ENCODE measurements around the gene PTPRU.

PTPRU gene

DNA sequence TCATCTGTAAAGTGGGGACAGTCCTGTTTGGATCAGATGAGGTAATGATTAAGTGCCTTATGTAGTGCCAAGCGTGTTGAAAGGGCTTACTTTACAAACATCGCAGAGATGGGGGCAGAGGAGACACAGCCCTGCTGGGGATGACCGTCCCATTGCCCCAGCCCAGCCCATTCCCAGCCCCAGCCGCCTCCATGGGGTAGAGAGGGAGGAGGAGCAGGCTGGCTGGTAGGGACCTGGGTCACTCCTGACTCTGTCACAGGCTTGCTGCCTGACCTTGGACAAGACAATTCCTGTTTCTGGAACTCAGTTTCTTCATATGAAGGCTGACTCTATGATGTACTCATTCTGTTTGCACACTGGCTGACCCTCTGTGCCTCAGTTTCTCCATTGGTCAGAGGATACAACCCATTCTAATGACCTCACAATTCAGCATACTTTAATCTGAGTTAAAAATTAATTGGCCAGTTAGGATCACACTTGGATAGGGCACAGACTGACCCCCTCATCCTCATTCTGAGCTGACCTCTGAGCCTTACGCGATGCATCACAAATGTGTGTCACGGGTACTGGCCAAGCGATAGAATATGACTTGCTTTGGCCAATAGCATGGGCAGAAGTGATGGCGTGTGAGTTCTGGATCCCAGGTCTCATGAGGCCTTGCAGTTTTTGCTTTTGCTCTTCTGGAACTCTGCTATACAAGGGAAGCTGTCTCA lies 91.1 kb downstream of the PTPRU start:
- Histone ChIP-seq H3K36me3 (no peaks in the 10 kb centered on the region), H3K27ac (no peak overlapping the region), H3K4me3 (ENCODE audit: low read depth in 1 of 2, low read length in 1 of 2) (no peak overlapping the region), H3K4me1 (ENCODE audit: control insufficient read depth in 1 of 2, insufficient read depth in 1 of 2, low read depth in 1 of 2, low read length in 1 of 2) (no peaks in the 10 kb centered on the region), H3K9me3 (no peaks in the 10 kb centered on the region), H3K27me3 (peaks cover 16% of the 10 kb centered on the region)
- TF ChIP-seq, protein P1, sequence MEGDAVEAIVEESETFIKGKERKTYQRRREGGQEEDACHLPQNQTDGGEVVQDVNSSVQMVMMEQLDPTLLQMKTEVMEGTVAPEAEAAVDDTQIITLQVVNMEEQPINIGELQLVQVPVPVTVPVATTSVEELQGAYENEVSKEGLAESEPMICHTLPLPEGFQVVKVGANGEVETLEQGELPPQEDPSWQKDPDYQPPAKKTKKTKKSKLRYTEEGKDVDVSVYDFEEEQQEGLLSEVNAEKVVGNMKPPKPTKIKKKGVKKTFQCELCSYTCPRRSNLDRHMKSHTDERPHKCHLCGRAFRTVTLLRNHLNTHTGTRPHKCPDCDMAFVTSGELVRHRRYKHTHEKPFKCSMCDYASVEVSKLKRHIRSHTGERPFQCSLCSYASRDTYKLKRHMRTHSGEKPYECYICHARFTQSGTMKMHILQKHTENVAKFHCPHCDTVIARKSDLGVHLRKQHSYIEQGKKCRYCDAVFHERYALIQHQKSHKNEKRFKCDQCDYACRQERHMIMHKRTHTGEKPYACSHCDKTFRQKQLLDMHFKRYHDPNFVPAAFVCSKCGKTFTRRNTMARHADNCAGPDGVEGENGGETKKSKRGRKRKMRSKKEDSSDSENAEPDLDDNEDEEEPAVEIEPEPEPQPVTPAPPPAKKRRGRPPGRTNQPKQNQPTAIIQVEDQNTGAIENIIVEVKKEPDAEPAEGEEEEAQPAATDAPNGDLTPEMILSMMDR (IDR thresholded peaks at IDR 0.05): no peak

DNA sequence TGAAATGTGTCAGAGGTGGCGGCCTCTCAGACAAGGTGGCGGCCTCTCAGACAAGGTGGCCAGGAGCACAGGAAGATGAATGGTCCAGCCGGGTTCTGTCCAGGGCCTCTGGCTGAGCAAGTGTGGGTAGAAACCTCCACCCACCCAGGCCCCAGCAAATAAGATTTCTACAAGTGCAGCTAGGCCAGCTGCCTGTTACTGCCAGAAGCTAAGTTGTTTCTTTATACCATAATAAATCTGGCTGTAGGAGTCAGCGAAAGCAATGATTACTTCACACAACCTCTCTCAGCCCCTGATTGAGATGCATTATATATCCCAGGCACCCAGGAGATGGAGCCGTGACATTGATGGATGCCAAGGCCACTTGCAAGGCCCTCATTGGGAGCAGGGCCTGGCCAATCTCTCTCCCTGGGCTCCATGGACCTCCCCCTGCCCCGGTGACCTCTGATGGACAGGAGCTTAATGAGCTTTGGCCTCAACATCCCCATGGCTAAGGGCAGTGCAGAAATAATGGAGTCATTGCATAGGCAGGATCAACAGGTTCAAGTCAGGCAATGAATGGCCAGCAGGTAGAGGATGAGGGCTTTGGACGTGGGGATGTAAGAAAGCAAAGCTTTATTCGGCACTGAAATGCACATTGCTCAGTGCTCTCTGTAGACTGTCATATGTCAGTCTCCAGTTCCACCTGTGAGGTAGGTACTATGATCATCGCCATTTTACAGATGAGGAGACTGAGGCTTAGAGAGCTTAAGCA lies 92.9 kb downstream of the PTPRU start:
- no peaks in the 10 kb centered on the region for H3K36me3 ChIP-seq
- H3K4me1 ChIP-seq (ENCODE audit: control insufficient read depth in 1 of 2, insufficient read depth in 1 of 2, low read depth in 1 of 2, low read length in 1 of 2): no peaks in the 10 kb centered on the region
- no peak overlapping the region for H3K27ac ChIP-seq
- peaks cover 29% of the 10 kb centered on the region for H3K27me3 ChIP-seq
- H3K9me3 ChIP-seq: no peaks in the 10 kb centered on the region
- no peak overlapping the region for H3K4me3 ChIP-seq (ENCODE audit: low read depth in 1 of 2, low read length in 1 of 2)
- TF ChIP-seq, protein P1 (IDR thresholded peaks at IDR 0.05): no peak

DNA sequence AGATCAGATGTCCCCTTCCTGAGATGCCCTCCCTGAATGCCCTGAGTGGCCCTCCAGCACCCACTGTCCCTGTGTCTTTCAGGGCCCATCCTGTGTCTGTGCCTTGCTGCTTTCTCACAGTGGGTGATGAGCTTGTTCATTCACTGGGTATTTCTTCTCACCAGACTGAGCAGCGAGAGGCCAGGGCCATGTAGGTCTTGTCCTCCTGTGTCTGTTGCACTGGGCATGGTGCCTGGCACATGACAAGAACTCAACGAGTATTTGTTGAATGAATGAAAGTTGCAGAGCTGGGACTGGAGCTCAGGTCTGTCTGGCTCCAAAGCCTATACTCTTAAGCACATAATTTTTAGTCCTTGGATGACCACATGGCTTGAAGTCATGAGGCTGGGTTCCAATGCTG lies 93.8 kb downstream of the PTPRU start:
- Histone ChIP-seq H3K4me3 (ENCODE audit: low read depth in 1 of 2, low read length in 1 of 2) (no peak overlapping the region), H3K4me1 (ENCODE audit: control insufficient read depth in 1 of 2, insufficient read depth in 1 of 2, low read depth in 1 of 2, low read length in 1 of 2) (no peaks in the 10 kb centered on the region), H3K9me3 (no peaks in the 10 kb centered on the region), H3K27me3 (peaks cover 35% of the 10 kb centered on the region), H3K27ac (no peak overlapping the region), H3K36me3 (no peaks in the 10 kb centered on the region)
- TF ChIP-seq, protein P1 (IDR thresholded peaks at IDR 0.05): no peak

DNA sequence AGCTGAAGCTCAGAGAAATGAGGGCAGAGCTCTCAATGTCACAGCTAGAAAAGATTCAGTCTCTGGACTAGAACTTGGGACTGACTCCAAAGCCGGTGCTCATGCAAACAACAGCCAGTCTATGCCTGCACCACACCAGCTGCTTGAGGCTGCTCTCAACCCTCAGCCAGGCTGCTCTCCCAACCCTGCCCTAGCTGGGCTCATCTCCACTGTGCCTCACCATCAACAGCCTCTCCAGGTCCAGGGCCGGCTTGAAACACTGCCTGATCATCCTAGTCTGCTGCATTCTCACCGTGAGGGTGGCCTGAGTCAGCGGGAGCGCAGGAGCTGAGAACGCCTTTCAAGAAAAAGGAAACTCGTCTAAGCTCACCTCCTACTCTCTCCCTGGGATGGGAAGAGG lies 94.5 kb downstream of the PTPRU start:
- H3K4me3 ChIP-seq (ENCODE audit: low read depth in 1 of 2, low read length in 1 of 2): no peak overlapping the region
- H3K36me3 ChIP-seq: no peaks in the 10 kb centered on the region
- no peaks in the 10 kb centered on the region for H3K9me3 ChIP-seq
- TF ChIP-seq, protein P1 (IDR thresholded peaks at IDR 0.05): no peak
- H3K4me1 ChIP-seq (ENCODE audit: control insufficient read depth in 1 of 2, insufficient read depth in 1 of 2, low read depth in 1 of 2, low read length in 1 of 2): no peaks in the 10 kb centered on the region
- H3K27ac ChIP-seq: no peak overlapping the region
- H3K27me3 ChIP-seq: peaks cover 37% of the 10 kb centered on the region

DNA sequence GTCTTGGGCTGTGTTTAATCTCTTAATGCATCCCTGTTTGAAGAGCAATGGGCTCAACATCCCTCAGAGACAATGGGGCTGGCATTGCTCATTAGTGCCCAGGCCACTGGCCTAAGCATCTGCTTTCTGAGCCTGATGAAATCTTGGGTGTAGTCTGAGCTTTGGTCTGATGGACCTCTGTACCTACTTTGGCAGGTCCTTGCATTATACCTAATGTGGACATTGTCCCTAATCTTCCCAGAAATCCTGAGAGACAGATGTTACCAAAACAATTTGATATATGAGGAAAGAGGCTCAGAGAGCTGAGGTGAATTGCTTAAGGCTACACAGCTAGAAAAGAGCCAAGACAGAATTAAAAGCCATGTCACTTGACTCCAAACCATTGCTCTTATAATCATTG lies 95.0 kb downstream of the PTPRU start:
- Histone ChIP-seq H3K27me3 (peaks cover 42% of the 10 kb centered on the region), H3K4me1 (ENCODE audit: control insufficient read depth in 1 of 2, insufficient read depth in 1 of 2, low read depth in 1 of 2, low read length in 1 of 2) (no peaks in the 10 kb centered on the region), H3K4me3 (ENCODE audit: low read depth in 1 of 2, low read length in 1 of 2) (no peak overlapping the region), H3K9me3 (no peaks in the 10 kb centered on the region), H3K36me3 (no peaks in the 10 kb centered on the region), H3K27ac (no peak overlapping the region)
- TF ChIP-seq, protein P1 (IDR thresholded peaks at IDR 0.05): no peak
